HCT116 (cell line): ENCODE data around the gene MGST2.

Experiments
- CTCF ChIP-seq, 3 experiments: fragments of 200-600 bp in 1 of 3; sonication (generic) in 1 of 3; IDR thresholded peaks in 2 of 3; conservative IDR thresholded peaks in 1 of 3; 2 replicates each; pipeline ENCODE4 v1.5.1; 2012 to 2017; ENCODE audit warnings: low read depth in 2 of 3, low read length in 2 of 3, antibody characterized with exemption in 1 of 3, borderline replicate concordance in 1 of 3, control low read depth in 1 of 3, mild to moderate bottlenecking in 1 of 3, mixed read lengths in 1 of 3, mixed run types in 1 of 3, moderate library complexity in 1 of 3; ENCODE audit not compliant: insufficient read depth in 1 of 3
- JUND ChIP-seq: IDR thresholded peaks from 2 replicates; pipeline ENCODE4 v1.6.1; 2012
- POLR2A ChIP-seq: IDR thresholded peaks from 2 replicates; pipeline ENCODE4 v1.7.0; 2011; ENCODE audit warnings: borderline replicate concordance; ENCODE audit not compliant: insufficient read depth, insufficient read length; ENCODE audit errors: extremely low read depth
- POLR2AphosphoS5 ChIP-seq: IDR thresholded peaks from 2 replicates; pipeline ENCODE4 v1.6.1; 2011; ENCODE audit warnings: mild to moderate bottlenecking, low read depth, low read length, moderate library complexity
- SP1 ChIP-seq: IDR thresholded peaks from 2 replicates; pipeline ENCODE4 v1.6.1; 2012; ENCODE audit warnings: low read depth
- ZFX ChIP-seq: fragments of 450-650 bp; IDR thresholded peaks from 2 replicates; pipeline ENCODE4 v1.6.1; 2017
- TF ChIP-seq, protein P1 (sequence below): IDR thresholded peaks from 2 replicates; pipeline ENCODE4 v1.6.1; 2012; ENCODE audit warnings: low read depth

- TF ChIP-seq POLR2A (no peak), CTCF (IDR thresholded peaks at IDR 0.05 in 2 of 3, conservative IDR thresholded peaks at IDR 0.05 in 1 of 3; ENCODE audit: borderline replicate concordance in 1 of 3, insufficient read depth in 1 of 3, low read depth in 2 of 3, low read length in 2 of 3) (no peak), JUND (no peak), ZFX (no peak), POLR2AphosphoS5 (no peak), SP1 (no peak)
- TF ChIP-seq, protein P1, sequence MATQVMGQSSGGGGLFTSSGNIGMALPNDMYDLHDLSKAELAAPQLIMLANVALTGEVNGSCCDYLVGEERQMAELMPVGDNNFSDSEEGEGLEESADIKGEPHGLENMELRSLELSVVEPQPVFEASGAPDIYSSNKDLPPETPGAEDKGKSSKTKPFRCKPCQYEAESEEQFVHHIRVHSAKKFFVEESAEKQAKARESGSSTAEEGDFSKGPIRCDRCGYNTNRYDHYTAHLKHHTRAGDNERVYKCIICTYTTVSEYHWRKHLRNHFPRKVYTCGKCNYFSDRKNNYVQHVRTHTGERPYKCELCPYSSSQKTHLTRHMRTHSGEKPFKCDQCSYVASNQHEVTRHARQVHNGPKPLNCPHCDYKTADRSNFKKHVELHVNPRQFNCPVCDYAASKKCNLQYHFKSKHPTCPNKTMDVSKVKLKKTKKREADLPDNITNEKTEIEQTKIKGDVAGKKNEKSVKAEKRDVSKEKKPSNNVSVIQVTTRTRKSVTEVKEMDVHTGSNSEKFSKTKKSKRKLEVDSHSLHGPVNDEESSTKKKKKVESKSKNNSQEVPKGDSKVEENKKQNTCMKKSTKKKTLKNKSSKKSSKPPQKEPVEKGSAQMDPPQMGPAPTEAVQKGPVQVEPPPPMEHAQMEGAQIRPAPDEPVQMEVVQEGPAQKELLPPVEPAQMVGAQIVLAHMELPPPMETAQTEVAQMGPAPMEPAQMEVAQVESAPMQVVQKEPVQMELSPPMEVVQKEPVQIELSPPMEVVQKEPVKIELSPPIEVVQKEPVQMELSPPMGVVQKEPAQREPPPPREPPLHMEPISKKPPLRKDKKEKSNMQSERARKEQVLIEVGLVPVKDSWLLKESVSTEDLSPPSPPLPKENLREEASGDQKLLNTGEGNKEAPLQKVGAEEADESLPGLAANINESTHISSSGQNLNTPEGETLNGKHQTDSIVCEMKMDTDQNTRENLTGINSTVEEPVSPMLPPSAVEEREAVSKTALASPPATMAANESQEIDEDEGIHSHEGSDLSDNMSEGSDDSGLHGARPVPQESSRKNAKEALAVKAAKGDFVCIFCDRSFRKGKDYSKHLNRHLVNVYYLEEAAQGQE: no peak
Observed at GRCh38 chr4:139642364-139642763, 23.3 kb upstream of the MGST2 start.
